SH-SY5Y (cell line): ENCODE data around the gene SNX12.
A peak's percentile ranks its signal among the peaks of the same experiment; 100 is the strongest.

Experiments used
- GATA2 ChIP-seq: IDR thresholded peaks from 2 replicates; pipeline ENCODE4 v1.6.1; 2011; ENCODE audit warnings: mild to moderate bottlenecking, low read depth, low read length
- GATA3 ChIP-seq: IDR thresholded peaks from 2 replicates; pipeline ENCODE4 v1.6.1; 2011; ENCODE audit warnings: low read depth, mild to moderate bottlenecking, low read length, moderate library complexity

SNX12 gene

GRCh38 chrX:71068044-71068918 lies at the start of gene SNX12:
SNX12 (minus strand) TSS chrX:71068334; CDS start chrX:71068306, 28 bp downstream.
- 0 out of 2 replicates have a peak, but pooled peaks have one; percentile 18 for TF ChIP-seq GATA2
- TF ChIP-seq GATA3, result no peak

- TF ChIP-seq GATA3 (no peak), GATA2 (no peak)
Observed at GRCh38 chrX:71117358-71117757, 49.2 kb upstream of the SNX12 start.

- TF ChIP-seq GATA2, result no peak
- TF ChIP-seq GATA3, result no peak
Observed at GRCh38 chrX:71111921-71112431, 43.8 kb upstream of the SNX12 start.

GRCh38 chrX:71111141-71111843 lies 43.2 kb upstream of the SNX12 start, which contains the start of gene IL2RG:
IL2RG (minus strand) TSS chrX:71111577; CDS start chrX:71111539, 38 bp downstream.
- TF ChIP-seq GATA3, result no peak
- no peak for TF ChIP-seq GATA2

DNA sequence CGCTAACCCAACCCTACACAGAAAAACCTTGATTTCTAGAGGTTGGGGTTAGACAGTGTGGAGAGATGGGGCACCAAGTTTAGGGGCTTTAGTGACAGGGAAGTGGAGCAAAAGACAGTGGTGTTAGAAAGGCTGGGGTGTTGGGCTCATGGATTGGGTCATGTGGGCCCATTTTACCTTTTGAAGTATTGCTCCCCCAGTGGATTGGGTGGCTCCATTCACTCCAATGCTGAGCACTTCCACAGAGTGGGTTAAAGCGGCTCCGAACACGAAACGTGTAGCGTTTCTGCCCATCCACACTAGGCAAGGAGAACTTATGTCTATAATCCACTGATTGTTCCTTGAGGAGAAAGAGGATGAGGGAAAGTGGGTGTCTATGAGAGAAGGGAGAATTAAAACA lies 40.9 kb upstream of the SNX12 start:
- TF ChIP-seq GATA2, result no peak
- TF ChIP-seq GATA3, result no peak

DNA sequence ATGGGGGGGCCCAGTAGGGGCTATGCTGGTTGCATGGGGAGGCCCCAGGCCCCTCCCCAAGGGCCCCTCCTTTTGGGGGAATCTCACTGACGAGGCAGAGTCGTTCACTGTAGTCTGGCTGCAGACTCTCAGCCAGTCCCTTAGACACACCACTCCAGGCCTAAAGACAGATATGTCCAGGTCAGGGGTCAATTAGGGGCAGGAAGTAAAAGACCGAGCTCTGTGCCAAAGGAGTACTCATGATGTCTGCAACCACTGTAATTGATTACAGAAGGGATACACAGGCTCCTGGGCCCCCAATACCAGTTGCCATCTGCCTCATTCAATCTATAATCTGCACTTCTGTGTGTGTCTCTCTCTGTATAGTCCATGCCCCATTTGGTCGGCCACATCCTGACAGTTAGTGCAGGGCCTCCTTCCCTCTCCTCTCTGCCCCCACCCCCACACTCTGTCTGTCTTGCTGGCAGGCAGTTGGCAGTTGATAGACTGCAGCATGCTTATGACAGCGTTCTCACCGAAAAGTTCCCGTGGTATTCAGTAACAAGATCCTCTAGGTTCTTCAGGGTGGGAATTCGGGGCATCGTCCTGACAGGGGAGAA lies 39.7 kb upstream of the SNX12 start:
- TF ChIP-seq GATA3 (no peak), GATA2 (no peak)

GRCh38 chrX:71107245-71107644 lies 39.1 kb upstream of the SNX12 start:
- TF ChIP-seq GATA3 (no peak), GATA2 (no peak)

DNA sequence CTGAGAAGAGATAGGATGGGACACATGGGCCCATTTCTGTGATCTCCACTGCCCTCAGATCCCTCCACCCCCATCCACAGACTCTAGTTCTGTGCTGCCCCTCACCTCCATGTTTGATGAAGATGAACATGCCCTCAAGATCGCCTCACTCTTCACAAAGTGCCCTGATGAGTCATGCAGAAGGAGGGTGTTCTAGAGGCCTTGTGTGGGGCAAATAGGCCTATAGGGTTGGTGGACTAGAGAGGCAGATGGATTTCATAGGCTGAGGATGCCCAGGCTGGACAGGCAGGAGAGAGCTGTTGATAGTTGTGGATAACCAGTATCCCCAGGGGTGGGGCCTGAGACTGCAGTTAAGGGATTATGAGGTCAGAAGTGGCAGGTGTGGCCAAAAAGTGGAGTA lies 38.3 kb upstream of the SNX12 start, which contains the start of gene CXorf65:
Gene CXorf65 (minus strand): TSS at position 314 of the 400 bp plus-strand sequence. CDS start 184 bp downstream, at position 130.
- TF ChIP-seq GATA2, result no peak
- no peak for TF ChIP-seq GATA3

- TF ChIP-seq GATA2, result no peak
- no peak for TF ChIP-seq GATA3
Observed at GRCh38 chrX:71105628-71106027, 37.5 kb upstream of the SNX12 start.

- no peak for TF ChIP-seq GATA2
- TF ChIP-seq GATA3, result no peak
Observed at GRCh38 chrX:71103110-71103983, 35.2 kb upstream of the SNX12 start.

DNA sequence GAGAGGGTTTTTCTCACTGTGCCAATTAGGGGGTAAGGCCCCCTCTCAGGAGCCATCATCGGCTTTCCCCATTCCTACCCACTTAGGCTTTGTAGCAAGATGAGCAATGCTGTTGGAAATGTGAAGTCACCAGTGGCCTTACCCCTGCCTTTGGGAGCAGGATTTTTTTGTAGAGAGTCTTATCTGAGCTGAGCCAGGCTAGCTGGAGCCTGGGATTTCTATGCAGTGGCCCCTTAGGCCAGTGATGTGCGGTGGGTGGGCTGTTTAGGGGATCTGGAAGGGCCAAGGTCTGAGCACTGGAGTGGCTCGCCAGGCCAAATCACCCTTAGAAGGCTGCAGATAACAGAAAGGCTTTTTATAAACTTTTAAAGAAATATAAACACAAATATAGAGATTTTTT lies 34.2 kb upstream of the SNX12 start:
- no peak for TF ChIP-seq GATA3
- no peak for TF ChIP-seq GATA2

GRCh38 chrX:71100581-71101505 lies 32.7 kb upstream of the SNX12 start:
- TF ChIP-seq GATA3 (no peak), GATA2 (no peak)

DNA sequence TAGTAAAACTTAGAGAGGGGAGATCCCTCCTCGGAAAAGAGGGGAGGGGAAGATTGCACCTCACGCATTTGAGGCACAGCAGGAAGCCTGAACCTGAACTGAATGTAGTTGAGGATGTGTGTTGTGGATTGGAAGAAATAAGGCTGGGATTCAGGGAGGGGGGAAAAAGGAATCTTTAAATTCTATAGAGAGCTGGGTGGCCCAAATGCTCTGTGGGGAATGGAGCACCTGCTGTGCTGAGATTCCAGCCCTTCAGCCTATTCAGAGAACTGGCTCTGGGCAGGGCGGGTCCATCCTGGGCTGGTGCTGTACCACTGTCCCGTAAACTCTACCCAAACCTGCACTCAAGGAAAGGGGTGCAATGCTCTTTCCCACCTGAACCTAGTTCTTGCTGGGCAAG lies 31.6 kb upstream of the SNX12 start:
- no peak for TF ChIP-seq GATA2
- TF ChIP-seq GATA3, result no peak
